Glutamatergic neuron (in vitro differentiated cells): ENCODE data around the gene SETD1B. TPM values are rescaled to one million over a fixed set of nuclear protein-coding genes. Genes with fewer than 3 reads are reported as not detected.
"Not testable (repeated sequence)": the region's sequence is repeated elsewhere in the genome, so short reads cannot be mapped to it uniquely, and the experiment has no call there.

Source experiments
- DNase-seq: peaks from one replicate; pipeline ENCODE4 v3.0.0; 2022
- H3K27ac Mint-ChIP-seq: one replicate; pipeline ENCODE4 v1.8.0; 2020; ENCODE audit warnings: mild to moderate bottlenecking, mixed read lengths, inconsistent platforms; ENCODE audit not compliant: unreplicated experiment
- H3K27me3 Mint-ChIP-seq: one replicate; pipeline ENCODE4 v1.8.0; 2020; ENCODE audit warnings: mild to moderate bottlenecking, moderate library complexity, mixed read lengths, inconsistent platforms; ENCODE audit not compliant: unreplicated experiment
- H3K36me3 Mint-ChIP-seq: one replicate; pipeline ENCODE4 v1.8.0; 2020; ENCODE audit warnings: mild to moderate bottlenecking, mixed read lengths, inconsistent platforms; ENCODE audit not compliant: unreplicated experiment
- H3K4me1 Mint-ChIP-seq: one replicate; pipeline ENCODE4 v1.8.0; 2020; ENCODE audit warnings: mild to moderate bottlenecking, low read depth, mixed read lengths, inconsistent platforms; ENCODE audit not compliant: unreplicated experiment
- H3K4me3 Mint-ChIP-seq: one replicate; pipeline ENCODE4 v1.8.0; 2020; ENCODE audit warnings: mild to moderate bottlenecking, mixed read lengths, inconsistent platforms; ENCODE audit not compliant: unreplicated experiment
- H3K9me3 Mint-ChIP-seq: one replicate; pipeline ENCODE4 v1.8.0; 2020; ENCODE audit warnings: mild to moderate bottlenecking, moderate library complexity, mixed read lengths, inconsistent platforms; ENCODE audit not compliant: unreplicated experiment
- CTCF ChIP-seq: fragments of 200-600 bp; sonication (generic); IDR thresholded peaks from one replicate; pipeline ENCODE4 v1.5.0; 2021; ENCODE audit not compliant: partially characterized antibody, unreplicated experiment
- total RNA-seq: library from RNA; stranded (reverse); fragmentation: NEBNext Ultra II Directional; extraction: Animal tissue kit (Norgen Biotek cat#: 25700); gene quantifications from one replicate; pipeline ENCODE4 v1.2.1, GENCODE V29; 2021; ENCODE audit not compliant: unreplicated experiment

SETD1B gene
- total RNA-seq, 1 donor from 2014 or later = 35.0 TPM

GRCh38 chr12:121858318-121858661, 54.5 kb downstream of the SETD1B start:
- Mint-ChIP-seq H3K9me3 (peaks cover 2% of the 10 kb centered on the region), H3K36me3 (no peaks in the 10 kb centered on the region), H3K4me3 (no peak overlapping the region), H3K27me3 (no peaks in the 10 kb centered on the region), H3K27ac (no peak overlapping the region), H3K4me1 (no peaks in the 10 kb centered on the region)
- DNase-seq = no peak
- TF ChIP-seq CTCF = no peak

- H3K27ac Mint-ChIP-seq = no peak within 1 kb of the TSS
- no peak for DNase-seq
- no peak for TF ChIP-seq CTCF
- H3K27me3 Mint-ChIP-seq = no peaks in the 10 kb centered on the region
- peaks cover 2% of the 10 kb centered on the region for H3K9me3 Mint-ChIP-seq
- no peaks in the 10 kb centered on the region for H3K4me1 Mint-ChIP-seq
- H3K4me3 Mint-ChIP-seq = no peak within 1 kb of the TSS
- H3K36me3 Mint-ChIP-seq = no peaks in the 10 kb centered on the region
Measured at GRCh38 chr12:121858662-121859572, 55.1 kb downstream of the SETD1B start, which contains the start of gene HPD. TSS of gene HPD (minus strand) at chr12:121858859. CDS start at chr12:121858823, 36 bp downstream.

GRCh38 chr12:121860257-121860656, 56.4 kb downstream of the SETD1B start:
- Mint-ChIP-seq H3K36me3 (no peaks in the 10 kb centered on the region), H3K9me3 (peaks cover 4% of the 10 kb centered on the region), H3K4me1 (no peaks in the 10 kb centered on the region), H3K27me3 (no peaks in the 10 kb centered on the region), H3K4me3 (no peak overlapping the region), H3K27ac (no peak overlapping the region)
- no peak for DNase-seq
- TF ChIP-seq CTCF = no peak

- not testable (repeated sequence) for H3K4me1 Mint-ChIP-seq, H3K9me3 Mint-ChIP-seq, DNase-seq, H3K27me3 Mint-ChIP-seq, H3K27ac Mint-ChIP-seq, H3K36me3 Mint-ChIP-seq, H3K4me3 Mint-ChIP-seq
Measured at GRCh38 chr12:121860699-121861098, 56.9 kb downstream of the SETD1B start.

- Mint-ChIP-seq H3K27ac (no peak overlapping the region), H3K36me3 (no peaks in the 10 kb centered on the region), H3K9me3 (peaks cover 4% of the 10 kb centered on the region), H3K4me1 (no peaks in the 10 kb centered on the region), H3K27me3 (no peaks in the 10 kb centered on the region), H3K4me3 (no peak overlapping the region)
- DNase-seq = no peak
- TF ChIP-seq CTCF = no peak
Measured at GRCh38 chr12:121861636-121862254, 57.9 kb downstream of the SETD1B start.
